B cell (primary cell): Measurements from ENCODE around the gene RTN4RL1.

ENCODE experiments used
- CTCF ChIP-seq: fragments of 200-600 bp; IDR thresholded peaks from one replicate; pipeline ENCODE4 v1.8.0; 2022; ENCODE audit warnings: antibody characterized with exemption, mild to moderate bottlenecking
- EZH2 ChIP-seq: IDR thresholded peaks from 2 replicates; pipeline ENCODE4 v1.6.1; 2012; ENCODE audit warnings: borderline replicate concordance, low read depth, mild to moderate bottlenecking, moderate library complexity, low read length; ENCODE audit not compliant: insufficient read depth, poor library complexity, severe bottlenecking

- TF ChIP-seq CTCF (no peak), EZH2 (no peak)
These were observed 15.2 kb upstream of the RTN4RL1 start for GRCh38 chr17:2040219-2040827.
